NCI-H446 (cell line): ENCODE measurements around the gene CD6.
"Not testable (repeated sequence)": the region's sequence is repeated elsewhere in the genome, so short reads cannot be mapped to it uniquely, and the experiment has no call there.

Experiments used
- DNase-seq, 2 experiments: peaks; one replicate each; lab custom pipeline; 2025; lab: John Stamatoyannopoulos, UW

Gene CD6

GRCh38 chr11:60953781-60954180 is 17.7 kb upstream of the CD6 start:
- peak in 1 of 2 experiments; percentile 63 for DNase-seq

GRCh38 chr11:60954421-60954820 is 17.1 kb upstream of the CD6 start:
- no peak for DNase-seq

GRCh38 chr11:60955571-60955970 is 15.9 kb upstream of the CD6 start:
- DNase-seq, result no peak

- no peak for DNase-seq
Observed at GRCh38 chr11:60957188-60957587, 14.3 kb upstream of the CD6 start.

GRCh38 chr11:60959431-60959830 is 12.0 kb upstream of the CD6 start:
- no peak for DNase-seq

GRCh38 chr11:60960405-60960804 is 11.1 kb upstream of the CD6 start:
- no peak for DNase-seq

GRCh38 chr11:60964801-60965200 is 6.7 kb upstream of the CD6 start:
- no peak for DNase-seq

GRCh38 chr11:60966890-60967289 is 4.6 kb upstream of the CD6 start:
- DNase-seq, result no peak

- DNase-seq, result no peak
Observed at GRCh38 chr11:60968223-60968622, 3.3 kb upstream of the CD6 start.

GRCh38 chr11:60970369-60970774 is 1.1 kb upstream of the CD6 start:
- peak in 1 of 2 experiments; percentile 20 for DNase-seq

GRCh38 chr11:60970890-60971289 is 590 bp upstream of the CD6 start:
- no peak for DNase-seq

GRCh38 chr11:60972182-60973030 is 926 bp downstream of the CD6 start:
- DNase-seq, result no peak

- no peak for DNase-seq
Observed at GRCh38 chr11:60973699-60974098, 2.2 kb downstream of the CD6 start.

- DNase-seq, result not testable (repeated sequence)
Observed at GRCh38 chr11:60974316-60974715, 2.8 kb downstream of the CD6 start.

- DNase-seq, result no peak
Observed at GRCh38 chr11:60974726-60975125, 3.2 kb downstream of the CD6 start.

- no peak for DNase-seq
Observed at GRCh38 chr11:60977224-60977623, 5.7 kb downstream of the CD6 start.

- DNase-seq, result no peak
Observed at GRCh38 chr11:60977836-60978235, 6.4 kb downstream of the CD6 start.

GRCh38 chr11:60978546-60979380 is 7.3 kb downstream of the CD6 start:
- peak in 1 of 2 experiments; percentile 53 for DNase-seq

GRCh38 chr11:60981515-60981914 is 10.0 kb downstream of the CD6 start:
- no peak for DNase-seq

- no peak for DNase-seq
Observed at GRCh38 chr11:60982184-60982583, 10.7 kb downstream of the CD6 start.

- DNase-seq, result no peak
Observed at GRCh38 chr11:60984149-60984548, 12.7 kb downstream of the CD6 start.

GRCh38 chr11:60984636-60985035 is 13.2 kb downstream of the CD6 start:
- no peak for DNase-seq

GRCh38 chr11:60985501-60985900 is 14.0 kb downstream of the CD6 start:
- no peak for DNase-seq
